ENCODE data around the gene PHLDB3. TPM values are rescaled to one million over a fixed set of nuclear protein-coding genes. Genes with fewer than 3 reads are reported as not detected.

PHLDB3 gene
- total RNA-seq, 2 experiments from 2014 or later, result 14.7 to 17.8 TPM

DNA sequence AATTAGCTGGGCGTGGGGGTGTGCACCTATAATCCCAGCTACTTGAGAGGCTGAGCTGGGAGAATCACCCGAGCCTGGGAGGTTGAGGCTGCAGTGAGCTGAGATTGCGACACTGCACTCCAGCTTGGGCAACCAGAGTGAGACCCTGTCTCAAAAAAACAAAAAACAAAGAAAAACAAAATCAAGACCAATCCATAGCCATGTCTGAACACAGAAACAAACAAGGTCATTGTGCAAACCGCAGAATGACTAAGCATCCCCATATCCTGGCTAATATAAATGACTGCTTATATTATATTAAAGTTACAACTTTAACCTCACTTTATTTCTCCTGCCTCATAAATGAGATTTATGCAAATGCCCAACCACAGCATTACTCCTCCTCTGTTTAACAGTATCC lies 36.8 kb downstream of the PHLDB3 start:
- no peak overlapping the region for H3K27ac Mint-ChIP-seq
- intact Hi-C loops (cut with DNase I, micrococcal nuclease), result no loop called here
- H3K9me3 Mint-ChIP-seq (ENCODE audit: low read depth), result no peaks in the 10 kb centered on the region
- ChIA-PET CTCF (interaction anchor here (1.0 to 1.1 kb wide), 2 partner anchors 35 to 51 kb away, joined by 3 read pairs; no protein-coding TSS in a partner anchor), POLR2A (no interaction called here)
- H3K4me3 Mint-ChIP-seq, result no peak overlapping the region
- no peaks in the 10 kb centered on the region for H3K27me3 Mint-ChIP-seq
- ATAC-seq, result no peak
- peaks cover 67% of the 10 kb centered on the region for H3K4me1 Mint-ChIP-seq
- no peaks in the 10 kb centered on the region for H3K36me3 Mint-ChIP-seq (ENCODE audit: low read depth)
- DNase-seq, result no peak

DNA sequence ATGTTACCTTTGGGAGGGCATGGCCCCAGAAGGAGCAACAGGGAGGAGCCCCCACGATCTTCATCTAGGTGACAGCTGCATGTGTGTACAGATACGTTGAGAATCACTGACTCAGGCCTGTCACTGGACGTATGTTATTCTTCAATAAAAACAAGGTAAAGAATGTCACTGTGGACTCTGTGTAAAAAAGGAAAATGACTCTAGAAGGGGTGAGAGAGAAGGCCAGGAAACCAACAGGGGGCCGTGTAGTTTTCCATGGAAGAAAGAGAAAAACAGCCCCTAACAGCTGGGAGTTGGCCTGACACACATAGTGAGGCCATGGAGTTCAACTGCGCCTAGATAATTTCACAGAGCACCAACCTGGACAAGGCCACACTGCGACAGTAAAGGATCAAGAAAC lies 37.3 kb downstream of the PHLDB3 start:
- Mint-ChIP-seq H3K9me3 (ENCODE audit: low read depth) (no peaks in the 10 kb centered on the region), H3K27me3 (no peaks in the 10 kb centered on the region), H3K27ac (peak overlapping the region; percentile 30), H3K4me1 (peaks cover 68% of the 10 kb centered on the region), H3K36me3 (ENCODE audit: low read depth) (no peaks in the 10 kb centered on the region), H3K4me3 (no peak overlapping the region)
- DNase-seq (no peak), ATAC-seq (no peak)
- CTCF ChIA-PET, result interaction anchor here (1.1 kb wide), 1 partner anchor 52 kb away, joined by 3 read pairs; no protein-coding TSS in a partner anchor
- intact Hi-C loops (cut with DNase I, micrococcal nuclease), result no loop called here
- POLR2A ChIA-PET, result no interaction called here

DNA sequence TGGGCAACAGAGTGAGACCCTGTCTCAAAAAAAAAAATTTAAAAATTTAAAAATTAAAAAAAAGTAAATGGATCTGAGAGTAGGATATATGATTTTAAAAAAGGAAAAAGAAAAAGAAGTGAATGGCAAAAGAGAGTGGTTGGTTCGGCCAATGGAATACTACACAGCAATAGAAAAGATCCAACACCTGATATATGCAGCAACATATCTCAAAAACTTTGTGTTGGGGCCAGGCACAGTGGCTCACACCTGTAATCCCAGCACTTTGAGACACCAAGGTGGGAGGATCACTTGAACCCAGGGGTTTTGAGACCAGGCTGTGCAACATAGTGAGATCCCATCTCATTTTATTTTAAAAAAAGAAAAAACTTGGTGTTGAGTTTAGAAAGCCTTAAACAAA lies 37.8 kb downstream of the PHLDB3 start:
- no peaks in the 10 kb centered on the region for H3K27me3 Mint-ChIP-seq
- no peak overlapping the region for H3K27ac Mint-ChIP-seq
- no peaks in the 10 kb centered on the region for H3K36me3 Mint-ChIP-seq (ENCODE audit: low read depth)
- H3K4me3 Mint-ChIP-seq, result no peak overlapping the region
- intact Hi-C loops (cut with DNase I, micrococcal nuclease), result no loop called here
- ChIA-PET CTCF (interaction anchor here (1.1 kb wide), 1 partner anchor 52 kb away, joined by 3 read pairs; no protein-coding TSS in a partner anchor), POLR2A (interaction anchor here (0.6 kb wide), 1 partner anchor 10 kb away, joined by 3 read pairs; no protein-coding TSS in a partner anchor)
- DNase-seq (no peak), ATAC-seq (no peak)
- no peaks in the 10 kb centered on the region for H3K9me3 Mint-ChIP-seq (ENCODE audit: low read depth)
- H3K4me1 Mint-ChIP-seq, result peaks cover 72% of the 10 kb centered on the region

DNA sequence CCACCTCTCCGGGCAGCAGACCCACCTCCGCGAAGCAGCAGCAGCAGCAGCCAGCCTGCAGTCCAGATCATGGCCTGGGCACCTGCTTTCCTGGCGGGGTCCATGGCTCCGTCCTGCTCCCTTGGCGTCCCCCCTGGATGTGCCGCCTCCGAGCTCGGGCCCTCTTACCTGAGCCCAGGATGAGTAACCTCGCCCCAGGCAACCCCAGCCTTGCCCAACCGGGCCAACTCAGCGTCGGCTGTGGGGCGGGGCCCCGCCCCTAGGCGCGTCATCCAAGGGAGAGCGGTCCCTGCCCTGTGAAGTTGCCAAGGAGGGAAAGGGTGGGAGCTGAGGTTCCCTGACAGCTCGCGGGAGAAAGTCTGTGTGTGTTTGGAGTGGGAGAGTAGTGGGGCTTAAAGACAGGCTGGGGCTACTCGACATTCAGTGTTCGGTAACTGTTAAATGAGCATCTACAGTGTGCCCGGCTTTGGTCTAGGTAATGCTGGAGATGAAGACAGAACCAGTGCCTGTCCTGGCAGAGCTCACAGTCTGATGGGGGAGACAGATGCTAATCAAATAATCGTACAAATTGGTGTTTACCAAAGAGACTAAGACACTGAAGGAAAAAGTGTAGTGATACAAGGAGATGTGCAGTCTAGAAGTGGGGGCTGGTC lies 39.0 kb downstream of the PHLDB3 start, which contains the start of gene LYPD3:
Gene LYPD3 (minus strand): TSS at position 141 of the 653 bp plus-strand sequence. CDS start 37 bp downstream, at position 104.
- Mint-ChIP-seq H3K9me3 (ENCODE audit: low read depth) (no peaks in the 10 kb centered on the region), H3K36me3 (ENCODE audit: low read depth) (peaks cover 5% of the 10 kb centered on the region), H3K4me3 (peak within 1 kb of the TSS; percentile 87), H3K27me3 (no peaks in the 10 kb centered on the region), H3K4me1 (peaks cover 65% of the 10 kb centered on the region), H3K27ac (peak within 1 kb of the TSS; percentile 93)
- ChIA-PET POLR2A (no interaction called here), CTCF (interaction anchor here (0.6 to 4.9 kb wide), 4 partner anchors 18 to 203 kb away, joined by 3 to 44 read pairs (median 16); no protein-coding TSS in a partner anchor)
- ATAC-seq (no peak), DNase-seq (peak; percentile 38)
- intact Hi-C loops (cut with DNase I, micrococcal nuclease), result no loop called here

DNA sequence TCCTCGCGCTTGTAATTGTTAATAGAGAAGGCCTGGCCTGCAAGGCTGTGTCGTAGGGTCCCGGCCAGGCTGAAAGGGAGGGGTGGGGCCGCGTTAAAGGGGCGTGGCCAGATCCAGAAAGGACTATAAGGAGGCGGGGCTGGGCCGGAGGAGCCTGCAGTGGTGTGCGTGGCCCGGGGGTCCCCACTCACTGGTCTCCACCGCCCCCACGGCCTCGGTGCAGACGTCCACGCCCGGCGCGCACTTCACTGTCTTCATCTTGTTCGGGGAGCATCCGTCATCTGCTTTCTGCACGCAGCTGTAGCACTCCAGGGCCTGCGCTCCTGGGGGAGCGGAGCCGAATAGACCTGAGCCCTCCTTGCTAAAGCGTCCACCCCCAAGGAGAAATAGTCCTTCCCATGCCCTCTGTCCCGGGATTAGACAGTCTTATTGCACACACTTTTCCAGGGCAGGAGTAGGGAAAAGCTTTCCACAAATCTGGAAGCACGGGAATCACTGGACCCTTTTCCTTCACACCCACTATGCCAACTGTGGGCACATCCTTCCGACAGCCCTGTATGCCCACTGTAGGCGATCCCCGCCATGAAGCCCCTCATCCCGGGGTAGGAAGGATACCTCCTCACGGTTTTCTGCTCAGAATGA lies 40.3 kb downstream of the PHLDB3 start:
- peaks cover 5% of the 10 kb centered on the region for H3K36me3 Mint-ChIP-seq (ENCODE audit: low read depth)
- H3K4me3 Mint-ChIP-seq, result peak overlapping the region; percentile 87
- H3K27ac Mint-ChIP-seq, result peak overlapping the region; percentile 93
- no peak for DNase-seq
- intact Hi-C loops (cut with DNase I, micrococcal nuclease), result loop anchor here in 1 of 2 experiments (5.0 kb wide), 2 partner anchors 1247 to 1283 kb away; partner anchors contain the start of genes BCL3 and DEDD2
- CTCF ChIA-PET, result interaction anchor here (0.8 to 4.9 kb wide), 10 partner anchors 14 to 204 kb away, joined by 3 to 44 read pairs (median 7); partner anchors contain the start of genes IRGQ, PHLDB3 and ZNF576
- no peaks in the 10 kb centered on the region for H3K27me3 Mint-ChIP-seq
- H3K9me3 Mint-ChIP-seq (ENCODE audit: low read depth), result no peaks in the 10 kb centered on the region
- ATAC-seq, result peak; percentile 30
- POLR2A ChIA-PET, result interaction anchor here (0.9 to 2.4 kb wide), 4 partner anchors 15 to 204 kb away, joined by 3 to 10 read pairs (median 9); partner anchors contain the start of gene PHLDB3
- H3K4me1 Mint-ChIP-seq, result peaks cover 55% of the 10 kb centered on the region

DNA sequence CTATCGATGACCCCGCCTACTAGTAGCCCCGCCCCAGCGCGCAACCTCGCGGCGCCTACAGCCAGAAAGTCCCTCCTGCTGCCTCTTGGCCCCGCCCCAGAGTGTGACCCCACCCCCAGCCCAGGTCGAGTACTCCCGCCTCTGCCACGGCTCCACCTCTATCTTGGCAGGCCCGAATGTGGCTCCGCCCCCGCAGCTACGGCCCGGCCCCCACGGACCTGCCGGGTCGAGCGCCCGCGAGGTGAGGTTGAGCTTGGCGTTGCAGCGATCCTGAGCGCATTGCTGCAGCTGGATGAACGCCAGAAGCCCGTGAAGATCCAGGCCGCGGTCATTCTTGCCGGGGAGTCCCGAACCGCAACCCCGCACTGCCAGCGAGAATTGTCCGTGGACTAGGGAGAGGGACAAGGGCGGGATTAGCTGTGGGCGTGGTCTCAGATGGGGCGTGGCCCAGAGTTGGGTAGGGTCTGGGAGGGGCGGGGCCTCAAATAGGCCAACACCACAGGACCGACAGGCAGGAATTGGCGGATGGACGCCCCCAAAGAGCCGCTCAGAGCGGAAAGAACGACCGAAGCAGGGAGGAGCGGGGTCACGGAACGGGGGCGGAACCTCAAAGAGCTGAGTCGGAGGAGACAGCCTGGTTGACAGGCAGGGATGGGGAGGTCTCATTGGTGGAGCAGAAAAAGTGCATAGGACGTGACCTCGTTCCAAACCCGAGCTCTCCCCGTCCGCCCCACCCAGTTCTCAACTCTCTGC lies 41.0 kb downstream of the PHLDB3 start:
- DNase-seq (peak; percentile 100), ATAC-seq (peak; percentile 90)
- Mint-ChIP-seq H3K27me3 (no peaks in the 10 kb centered on the region), H3K27ac (peak overlapping the region; percentile 93), H3K9me3 (ENCODE audit: low read depth) (no peaks in the 10 kb centered on the region), H3K4me1 (peaks cover 48% of the 10 kb centered on the region), H3K36me3 (ENCODE audit: low read depth) (peaks cover 5% of the 10 kb centered on the region), H3K4me3 (peak overlapping the region; percentile 87)
- ChIA-PET POLR2A (interaction anchor here (0.5 to 2.4 kb wide), 7 partner anchors 8 to 205 kb away, joined by 3 to 10 read pairs (median 8); partner anchors contain the start of gene PHLDB3), CTCF (interaction anchor here (0.5 to 4.9 kb wide), 14 partner anchors 13 to 205 kb away, joined by 3 to 44 read pairs (median 4); partner anchors contain the start of genes IRGQ, PHLDB3 and ZNF576)
- intact Hi-C loops (cut with DNase I, micrococcal nuclease), result loop anchor here (1.0 to 5.0 kb wide), 12 partner anchors 12 to 1284 kb away; partner anchors contain the start of genes ETHE1 (in 2 of the 2), PHLDB3 (in 2 of the 2), BCL3 (in 1 of the 2) and DEDD2 (in 1 of the 2)

DNA sequence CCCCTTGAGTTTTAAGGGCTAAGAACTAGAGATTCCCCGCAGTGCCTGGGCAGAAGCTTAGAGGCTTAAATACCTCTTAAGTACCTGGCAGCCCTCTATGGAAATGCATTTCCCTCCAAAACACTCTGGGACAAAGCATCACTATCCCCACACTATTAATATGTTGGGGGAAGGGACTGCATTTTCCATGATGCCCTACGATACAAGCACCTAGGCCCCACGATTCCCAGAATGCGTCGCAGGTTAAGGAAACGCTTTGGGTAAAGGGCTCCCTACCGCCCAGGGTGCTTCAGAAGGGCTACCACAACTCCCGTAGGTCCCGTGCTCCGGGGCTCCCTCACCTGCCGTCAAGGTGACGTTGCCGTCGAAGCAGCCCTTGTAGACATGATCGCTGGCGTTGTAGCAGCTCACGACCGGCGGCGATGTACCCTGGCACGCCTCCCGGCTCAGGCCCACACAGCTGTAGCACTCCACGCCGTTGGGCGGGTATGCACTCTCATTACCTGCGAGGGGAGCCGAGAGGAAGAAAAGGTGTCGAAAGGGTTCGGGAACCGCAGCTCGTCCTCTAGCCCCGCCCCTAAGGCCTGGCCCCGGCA lies 41.7 kb downstream of the PHLDB3 start:
- Mint-ChIP-seq H3K36me3 (ENCODE audit: low read depth) (peaks cover 5% of the 10 kb centered on the region), H3K4me1 (peaks cover 41% of the 10 kb centered on the region), H3K27ac (peak overlapping the region; percentile 71), H3K9me3 (ENCODE audit: low read depth) (no peaks in the 10 kb centered on the region), H3K27me3 (no peaks in the 10 kb centered on the region), H3K4me3 (peak overlapping the region; percentile 87)
- ChIA-PET CTCF (interaction anchor here (0.5 to 4.9 kb wide), 11 partner anchors 15 to 283 kb away, joined by 3 to 44 read pairs (median 6); partner anchors contain the start of genes IRGQ, PHLDB3 and ZNF576), POLR2A (interaction anchor here (1.0 to 2.4 kb wide), 4 partner anchors 42 to 206 kb away, joined by 7 to 10 read pairs (median 9); partner anchors contain the start of gene PHLDB3)
- intact Hi-C loops (cut with DNase I, micrococcal nuclease), result loop anchor here (1.0 to 5.0 kb wide), 12 partner anchors 12 to 1284 kb away; partner anchors contain the start of genes ETHE1 (in 2 of the 2), PHLDB3 (in 2 of the 2), BCL3 (in 1 of the 2) and DEDD2 (in 1 of the 2)
- ATAC-seq (no peak), DNase-seq (no peak)

DNA sequence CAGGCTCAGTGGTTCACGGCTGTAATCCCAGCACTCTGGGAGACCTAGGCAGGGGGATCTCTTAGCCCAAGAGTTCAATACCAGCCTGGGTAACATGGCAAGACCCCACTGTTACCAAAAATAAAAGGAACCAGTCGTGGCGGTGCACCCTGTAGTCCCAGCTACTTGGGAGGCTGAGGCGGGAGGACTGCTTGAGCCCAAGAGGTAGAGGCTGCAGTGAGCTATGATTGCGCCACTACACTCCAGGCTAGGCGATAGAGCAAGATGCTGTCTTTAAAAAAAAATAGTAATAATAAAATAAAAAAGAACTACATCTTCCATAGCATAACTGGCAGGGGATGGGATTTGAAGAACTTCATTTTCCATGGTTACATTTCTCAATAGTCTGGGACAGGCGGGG lies 42.2 kb downstream of the PHLDB3 start:
- ChIA-PET POLR2A (interaction anchor here (2.0 to 2.4 kb wide), 2 partner anchors 42 to 206 kb away, joined by 10 read pairs; partner anchors contain the start of gene PHLDB3), CTCF (interaction anchor here (1.1 to 4.9 kb wide), 4 partner anchors 15 to 283 kb away, joined by 3 to 44 read pairs (median 18); partner anchors contain the start of gene PHLDB3)
- ATAC-seq (no peak), DNase-seq (no peak)
- peaks cover 39% of the 10 kb centered on the region for H3K4me1 Mint-ChIP-seq
- intact Hi-C loops (cut with DNase I, micrococcal nuclease), result loop anchor here (2.0 to 5.0 kb wide), 3 partner anchors 64 to 1285 kb away; partner anchors contain the start of genes BCL3 (in 1 of the 2), DEDD2 (in 1 of the 2) and ETHE1 (in 1 of the 2)
- H3K27ac Mint-ChIP-seq, result peak overlapping the region; percentile 71
- H3K36me3 Mint-ChIP-seq (ENCODE audit: low read depth), result peaks cover 5% of the 10 kb centered on the region
- H3K9me3 Mint-ChIP-seq (ENCODE audit: low read depth), result no peaks in the 10 kb centered on the region
- H3K4me3 Mint-ChIP-seq, result peak overlapping the region; percentile 87
- no peaks in the 10 kb centered on the region for H3K27me3 Mint-ChIP-seq

DNA sequence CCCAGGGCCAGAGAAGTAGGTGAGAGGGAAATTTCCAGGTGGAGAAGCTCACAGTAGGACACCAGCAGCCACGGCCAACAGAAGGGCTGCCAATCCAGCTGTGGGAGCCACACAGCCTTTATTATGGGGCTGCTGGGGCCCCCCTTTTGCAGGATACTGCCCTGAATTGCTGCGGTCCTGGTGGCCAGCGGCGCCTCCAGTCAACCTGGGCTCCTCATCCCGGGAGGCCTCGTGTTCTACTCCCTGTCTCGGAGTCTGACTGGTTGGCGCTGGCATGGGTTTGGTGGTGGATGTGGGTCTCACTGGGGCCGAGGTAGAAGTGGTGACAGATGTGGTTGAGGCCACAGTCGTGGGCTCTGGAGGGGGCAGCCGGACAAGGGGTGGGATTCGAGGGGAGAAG lies 43.2 kb downstream of the PHLDB3 start:
- no peaks in the 10 kb centered on the region for H3K9me3 Mint-ChIP-seq (ENCODE audit: low read depth)
- H3K4me1 Mint-ChIP-seq, result peaks cover 35% of the 10 kb centered on the region
- ATAC-seq (no peak), DNase-seq (no peak)
- H3K4me3 Mint-ChIP-seq, result no peak overlapping the region
- no peaks in the 10 kb centered on the region for H3K27me3 Mint-ChIP-seq
- peak overlapping the region; percentile 19 for H3K27ac Mint-ChIP-seq
- peaks cover 5% of the 10 kb centered on the region for H3K36me3 Mint-ChIP-seq (ENCODE audit: low read depth)
- intact Hi-C loops (cut with DNase I, micrococcal nuclease), result loop anchor here in 1 of 2 experiments (5.0 kb wide), 2 partner anchors 1244 to 1286 kb away; partner anchors contain the start of genes BCL3 and DEDD2
- POLR2A ChIA-PET, result interaction anchor here (0.6 kb wide), 1 partner anchor 608 kb away, joined by 3 read pairs; no protein-coding TSS in a partner anchor
- CTCF ChIA-PET, result interaction anchor here (0.7 to 5.7 kb wide), 3 partner anchors 14 to 59 kb away, joined by 3 to 42 read pairs (median 22); no protein-coding TSS in a partner anchor

Measured in activated CD4-positive, alpha-beta T cell treated with anti-CD3 and anti-CD28 coated beads for 36 hours (primary cell).